Right lobe of liver (tissue), 4 donors: ENCODE results near the gene TUBAL3.

Experiments
- CTCF ChIP-seq, 4 donors: fragments of 200-600 bp in 3 of 4; fragments of 450-650 bp in 1 of 4; IDR thresholded peaks; one replicate each; pipeline versions ENCODE4 v1.5.1 to v1.8.0; 2016 to 2022; ENCODE audit warnings: antibody characterized with exemption in 4 of 4, mild to moderate bottlenecking in 2 of 4
- POLR2A ChIP-seq: fragments of 450-650 bp; IDR thresholded peaks from one replicate; pipeline ENCODE4 v1.6.1; 2017; ENCODE audit warnings: antibody characterized with exemption, mild to moderate bottlenecking
- donor health status: DM: no; HTN: no; CAD: no.
- donor health status: DM: no; HTN: no; CAD: no.
- donor health status: DM: no; HTN: yes; CAD: no.

DNA sequence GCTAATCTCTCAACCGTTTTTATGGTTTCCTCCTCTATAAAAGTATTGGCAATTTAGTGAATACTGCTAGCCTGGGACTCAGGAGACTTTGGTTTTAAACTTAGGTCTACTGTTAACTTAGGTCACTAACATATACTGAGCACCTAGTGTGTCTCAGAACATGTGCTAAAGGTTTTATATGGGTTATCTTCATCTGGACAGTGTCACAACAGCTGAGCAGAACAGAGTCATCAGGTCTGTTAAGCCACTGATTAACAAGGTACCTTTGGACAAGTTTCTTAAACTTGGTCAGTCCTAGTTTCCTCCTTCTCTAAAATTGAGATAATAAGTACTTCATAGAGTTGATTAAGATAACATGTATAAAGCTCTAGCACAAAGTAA lies 38.4 kb upstream of the TUBAL3 start:
- no peak for TF ChIP-seq CTCF (IDR thresholded peaks at IDR 0.05)
- no peak for TF ChIP-seq POLR2A
